ENCODE results near the gene APOOL.
"Not testable (repeated sequence)": the region's sequence is repeated elsewhere in the genome, so short reads cannot be mapped to it uniquely, and the experiment has no call there.

The APOOL gene

GRCh38 chrX:85003655-85004244 lies at the start of gene APOOL:
Gene APOOL (plus strand): TSS chrX:85003877. CDS start chrX:85003913, 36 bp downstream.
- in situ Hi-C loops (cut with MboI; ENCODE audit: low sequenced_read_pairs, unreplicated experiment), result no loop called here
- TF ChIP-seq CTCF (IDR thresholded peaks at IDR 0.05; ENCODE audit: borderline replicate concordance, control extremely low read depth, extremely low read depth, insufficient read depth, missing control alignments), result no peak
- peak; percentile 71 for DNase-seq (ENCODE audit: low spot score)

GRCh38 chrX:84956304-84956703 lies 47.4 kb upstream of the APOOL start:
- TF ChIP-seq CTCF (IDR thresholded peaks at IDR 0.05; ENCODE audit: borderline replicate concordance, control extremely low read depth, extremely low read depth, insufficient read depth, missing control alignments), result no peak
- in situ Hi-C loops (cut with MboI; ENCODE audit: low sequenced_read_pairs, unreplicated experiment), result no loop called here
- DNase-seq (ENCODE audit: low spot score), result no peak

DNA sequence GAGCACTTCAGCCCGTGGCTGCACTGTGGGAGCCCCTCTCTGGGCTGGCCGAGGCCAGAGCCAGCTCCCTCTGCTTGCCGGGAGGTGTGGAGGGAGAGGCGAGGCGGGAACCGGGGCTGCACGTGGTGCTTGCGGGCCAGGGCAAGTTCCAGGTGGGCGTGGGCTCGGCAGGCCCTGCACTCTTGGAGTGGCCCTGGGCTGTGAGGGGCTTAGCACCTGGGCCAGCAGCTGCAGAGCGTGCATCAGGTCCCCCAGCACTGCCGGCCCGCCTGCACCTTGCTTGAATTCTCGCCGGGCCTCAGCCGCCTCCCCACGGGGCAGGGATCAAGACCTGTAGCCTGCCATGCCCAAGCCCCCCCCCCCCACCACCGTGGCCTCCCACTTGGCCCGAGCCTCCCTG lies 28.9 kb upstream of the APOOL start:
- no peak for TF ChIP-seq CTCF (IDR thresholded peaks at IDR 0.05; ENCODE audit: borderline replicate concordance, control extremely low read depth, extremely low read depth, insufficient read depth, missing control alignments)
- DNase-seq (ENCODE audit: low spot score), result no peak
- in situ Hi-C loops (cut with MboI; ENCODE audit: low sequenced_read_pairs, unreplicated experiment), result no loop called here

- in situ Hi-C loops (cut with MboI; ENCODE audit: low sequenced_read_pairs, unreplicated experiment); DNase-seq (ENCODE audit: low spot score): not testable (repeated sequence)
Observed at GRCh38 chrX:84991739-84992138, 11.9 kb upstream of the APOOL start.

DNA sequence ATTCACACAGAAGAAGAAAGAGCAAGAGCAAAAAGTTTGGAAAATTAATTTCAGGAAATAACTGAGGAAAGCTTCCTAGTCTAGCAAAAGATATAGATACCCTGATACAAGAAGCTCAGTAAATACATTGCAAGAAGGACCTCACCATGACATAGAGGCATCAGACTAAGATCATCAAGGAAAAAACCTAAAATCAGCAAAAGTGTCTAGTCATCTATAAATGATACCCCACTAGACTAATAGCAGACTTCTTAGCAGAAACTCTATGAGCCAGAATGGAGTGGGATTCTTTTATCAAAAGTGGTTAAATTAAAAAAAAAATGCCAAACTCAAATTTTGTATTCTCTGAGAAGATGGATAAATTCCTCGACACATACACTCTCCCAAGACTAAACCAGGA lies 10.5 kb upstream of the APOOL start:
- in situ Hi-C loops (cut with MboI; ENCODE audit: low sequenced_read_pairs, unreplicated experiment), result no loop called here
- no peak for TF ChIP-seq CTCF (IDR thresholded peaks at IDR 0.05; ENCODE audit: borderline replicate concordance, control extremely low read depth, extremely low read depth, insufficient read depth, missing control alignments)

GRCh38 chrX:85001344-85001743 lies 2.3 kb upstream of the APOOL start:
- in situ Hi-C loops (cut with MboI; ENCODE audit: low sequenced_read_pairs, unreplicated experiment), result no loop called here
- no peak for DNase-seq (ENCODE audit: low spot score)
- no peak for TF ChIP-seq CTCF (IDR thresholded peaks at IDR 0.05; ENCODE audit: borderline replicate concordance, control extremely low read depth, extremely low read depth, insufficient read depth, missing control alignments)

More for the DNA sequence above, 10.5 kb upstream of the APOOL start:
- DNase-seq (ENCODE audit: low spot score), result no peak

- DNase-seq (ENCODE audit: low spot score), result no peak
- in situ Hi-C loops (cut with MboI; ENCODE audit: low sequenced_read_pairs, unreplicated experiment), result no loop called here
- TF ChIP-seq CTCF (IDR thresholded peaks at IDR 0.05; ENCODE audit: borderline replicate concordance, control extremely low read depth, extremely low read depth, insufficient read depth, missing control alignments), result no peak
Observed at GRCh38 chrX:85004255-85004654, 578 bp downstream of the APOOL start.

All from GM13976 (cell line).